PFSK-1 (cell line): ENCODE measurements around the gene DEDD2.

ENCODE experiments used
- POLR2AphosphoS5 ChIP-seq: IDR thresholded peaks from 2 replicates; pipeline ENCODE4 v1.6.1; 2012; ENCODE audit warnings: low read depth, mild to moderate bottlenecking, control low read depth, low read length, moderate library complexity
- TAF1 ChIP-seq: IDR thresholded peaks from 2 replicates; pipeline ENCODE4 v1.6.1; 2012; ENCODE audit warnings: low read length, control low read depth, borderline replicate concordance; ENCODE audit not compliant: insufficient read depth

GRCh38 chr19:42176990-42177685 is 40.3 kb downstream of the DEDD2 start:
- TF ChIP-seq POLR2AphosphoS5 (no peak), TAF1 (no peak)
